ENCODE results near the gene TRPM4.

The TRPM4 gene

GRCh38 chr19:49200238-49200862, 42.8 kb downstream of the TRPM4 start:
- no peak overlapping the region for H3K27ac ChIP-seq (ENCODE audit: extremely low read depth, low read depth, low read length)
- TF ChIP-seq KLF9 (tag by site-specific recombination; IDR thresholded peaks at IDR 0.05; ENCODE audit: low read depth) (peak; percentile 47; the same call in 1 of the 2 replicates), ZNF530 (tag by site-specific recombination; IDR thresholded peaks at IDR 0.05; ENCODE audit: low read depth) (no peak), SP2 (tag by site-specific recombination; IDR thresholded peaks at IDR 0.05) (peak; percentile 38), ZNF10 (tag by site-specific recombination; IDR thresholded peaks at IDR 0.05) (no peak), SP3 (tag by site-specific recombination; IDR thresholded peaks at IDR 0.05) (peak; percentile 44; the same call in 1 of the 2 replicates), ZNF513 (tag by site-specific recombination; IDR thresholded peaks at IDR 0.05) (peak; percentile 53; the same call in 1 of the 2 replicates), TCF7L2 (IDR thresholded peaks at IDR 0.05; ENCODE audit: borderline replicate concordance, low read depth, low read length) (no peak), BCL11B (tag by site-specific recombination; IDR thresholded peaks at IDR 0.05; ENCODE audit: low read depth) (no peak), KLF8 (tag by site-specific recombination; IDR thresholded peaks at IDR 0.05) (peak; percentile 70)
- H3K9me3 ChIP-seq (ENCODE audit: control insufficient read depth, insufficient read depth, low read depth, low read length): no peaks in the 10 kb centered on the region
- H3K4me1 ChIP-seq (ENCODE audit: control insufficient read depth, insufficient read depth, low read length): no peaks in the 10 kb centered on the region
- peaks cover 6 to 23% of the 10 kb centered on the region in 2 experiments; a peak in 2 of 3 replicates for H3K36me3 ChIP-seq (ENCODE audit: control insufficient read depth in 2 of 2, insufficient read depth in 1 of 2, low read length in 2 of 2)
- ChIA-PET CTCF (interaction anchor here (1.2 to 6.4 kb wide), 8 partner anchors 8 to 103 kb away, joined by 4 to 93 read pairs (median 56); no protein-coding TSS in a partner anchor), POLR2A (interaction anchor here (1.6 kb wide), 1 partner anchor 14 kb away, joined by 4 read pairs; no protein-coding TSS in a partner anchor)
- H3K4me3 ChIP-seq (ENCODE audit: low read depth, low read length): no peak overlapping the region

- TF ChIP-seq REPIN1 (tag by site-specific recombination; IDR thresholded peaks at IDR 0.05; ENCODE audit: low read depth) (no peak), ZNF324 (tag by site-specific recombination; IDR thresholded peaks at IDR 0.05) (no peak), ZNF623 (tag by site-specific recombination; IDR thresholded peaks at IDR 0.05) (no peak), ZFP3 (tag by site-specific recombination; IDR thresholded peaks at IDR 0.05; ENCODE audit: low read depth) (no peak), ZNF571 (tag by site-specific recombination; IDR thresholded peaks at IDR 0.05) (no peak), ZSCAN16 (tag by site-specific recombination; IDR thresholded peaks at IDR 0.05) (no peak), TSHZ1 (tag by site-specific recombination; IDR thresholded peaks at IDR 0.05; ENCODE audit: borderline replicate concordance) (no peak), ZEB2 (tag by site-specific recombination; IDR thresholded peaks at IDR 0.05) (no peak), ZFHX2 (tag by site-specific recombination; conservative IDR thresholded peaks at IDR 0.05) (no peak), ZNF175 (tag by site-specific recombination; IDR thresholded peaks at IDR 0.05) (no peak), ZNF549 (tag by site-specific recombination; IDR thresholded peaks at IDR 0.05) (no peak), ZNF600 (tag by site-specific recombination; IDR thresholded peaks at IDR 0.05) (no peak), HOXC10 (CRISPR knock-in tag; IDR thresholded peaks at IDR 0.05) (no peak), PRDM6 (tag by site-specific recombination; IDR thresholded peaks at IDR 0.05) (no peak), ZFP37 (tag by site-specific recombination; IDR thresholded peaks at IDR 0.05) (no peak), ZNF596 (tag by site-specific recombination; IDR thresholded peaks at IDR 0.05) (no peak), BCL11A (tag by site-specific recombination; IDR thresholded peaks at IDR 0.05; ENCODE audit: low read depth) (no peak), ZNF2 (tag by site-specific recombination; IDR thresholded peaks at IDR 0.05) (no peak), ZNF777 (tag by site-specific recombination; IDR thresholded peaks at IDR 0.05; ENCODE audit: borderline replicate concordance) (no peak), IKZF3 (tag by site-specific recombination; IDR thresholded peaks at IDR 0.05) (no peak)
- H3K9me3 ChIP-seq (ENCODE audit: control insufficient read depth, insufficient read depth, low read depth, low read length): no peaks in the 10 kb centered on the region
These were observed 43.5 kb downstream of the TRPM4 start for GRCh38 chr19:49201042-49201441.

More at GRCh38 chr19:49201042-49201441, 43.5 kb downstream of the TRPM4 start:
- Histone ChIP-seq H3K4me3 (ENCODE audit: low read depth, low read length) (no peak overlapping the region), H3K4me1 (ENCODE audit: control insufficient read depth, insufficient read depth, low read length) (no peaks in the 10 kb centered on the region), H3K27ac (ENCODE audit: extremely low read depth, low read depth, low read length) (no peak overlapping the region), H3K36me3 (ENCODE audit: control insufficient read depth in 2 of 2, insufficient read depth in 1 of 2, low read length in 2 of 2) (peaks cover 6 to 23% of the 10 kb centered on the region in 2 experiments; a peak in 2 of 3 replicates)
- POLR2A ChIA-PET: interaction anchor here (0.6 kb wide), 1 partner anchor 74 kb away, joined by 3 read pairs; no protein-coding TSS in a partner anchor
- CTCF ChIA-PET: interaction anchor here (0.7 to 1.3 kb wide), 3 partner anchors 12 to 333 kb away, joined by 3 read pairs; no protein-coding TSS in a partner anchor

All from HEK293 (cell line).